NCI-H187 (cell line): ENCODE measurements around the gene RELN.

ENCODE experiments used
- DNase-seq, 2 experiments: peaks; one replicate each; lab custom pipeline; 2025; lab: John Stamatoyannopoulos, UW

Gene RELN

GRCh38 chr7:103989785-103990767 is 618 bp upstream of the RELN start:
- no peak for DNase-seq

- DNase-seq, result no peak
Observed at GRCh38 chr7:103988468-103989199, 824 bp downstream of the RELN start.

- DNase-seq, result no peak
Observed at GRCh38 chr7:103987451-103987850, 2.0 kb downstream of the RELN start.

DNA sequence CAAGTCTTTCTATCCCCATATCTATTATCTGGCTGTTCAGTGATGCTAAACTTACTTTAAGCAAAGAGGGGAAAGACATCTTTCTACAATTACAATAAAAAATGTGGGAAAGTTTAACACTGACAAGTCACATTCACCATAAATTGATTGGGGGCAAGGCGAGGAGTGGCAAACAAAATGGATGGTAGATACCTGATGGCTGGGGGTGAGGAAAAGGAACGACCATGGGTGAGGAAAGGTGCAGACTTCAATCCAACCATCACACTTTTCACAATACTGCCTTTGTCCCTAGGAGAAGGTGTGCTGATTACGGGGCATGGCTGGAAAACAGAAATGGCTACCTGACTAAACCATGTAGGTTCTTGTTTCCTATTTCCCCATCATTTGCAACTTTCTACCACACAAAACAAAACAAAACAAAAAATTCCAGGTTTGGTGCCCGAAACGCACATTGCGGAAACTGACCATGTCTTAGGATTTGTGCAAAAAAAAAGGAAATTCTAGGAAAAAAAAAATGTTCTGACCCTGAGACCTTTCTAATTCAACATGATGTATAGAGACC is 3.8 kb downstream of the RELN start:
- no peak for DNase-seq

- DNase-seq, result no peak
Observed at GRCh38 chr7:103984050-103984449, 5.4 kb downstream of the RELN start.

GRCh38 chr7:103983201-103983977 is 6.1 kb downstream of the RELN start:
- DNase-seq, result no peak

DNA sequence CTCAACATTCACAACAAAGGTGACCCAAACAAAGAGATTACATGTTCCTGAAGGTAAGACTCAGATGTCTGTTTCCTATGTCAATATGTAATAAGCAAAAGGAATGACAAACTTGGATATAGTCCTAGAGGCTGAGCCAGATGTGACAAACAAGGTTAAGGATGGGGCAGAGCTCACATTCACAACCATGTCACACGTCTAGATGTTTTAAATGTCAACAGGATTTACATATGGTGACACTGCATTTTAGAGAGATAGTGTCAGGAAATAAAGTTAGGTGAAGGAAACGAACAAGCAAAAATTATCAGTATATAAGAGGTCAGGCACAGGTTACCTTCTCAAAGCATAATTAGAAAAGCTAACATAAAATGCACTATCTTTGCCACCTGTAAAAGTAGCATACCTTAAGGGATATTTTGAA is 8.4 kb downstream of the RELN start:
- no peak for DNase-seq

GRCh38 chr7:103972779-103973434 is 16.6 kb downstream of the RELN start:
- DNase-seq, result no peak

- DNase-seq, result no peak
Observed at GRCh38 chr7:103967401-103967800, 22.1 kb downstream of the RELN start.

- DNase-seq, result no peak
Observed at GRCh38 chr7:103966593-103967277, 22.7 kb downstream of the RELN start.

DNA sequence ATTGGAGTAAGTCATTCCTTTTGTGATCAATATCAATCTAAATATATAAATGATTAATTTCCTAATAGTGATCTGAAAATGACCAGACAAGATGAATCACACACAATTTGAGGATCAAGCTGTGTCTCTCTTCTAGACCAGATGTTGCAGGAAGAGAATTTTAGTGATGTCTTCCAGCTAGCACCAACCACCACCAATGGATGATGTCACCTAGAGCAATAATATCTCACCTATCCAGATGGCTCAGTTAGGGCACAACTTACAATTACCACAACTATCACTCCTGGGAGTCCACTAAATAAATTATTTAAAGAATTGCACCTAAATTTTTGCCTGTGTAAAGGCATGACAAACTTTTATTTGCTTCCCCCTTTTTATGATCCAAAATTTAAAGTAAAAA is 25.2 kb downstream of the RELN start:
- DNase-seq, result no peak

- no peak for DNase-seq
Observed at GRCh38 chr7:103962070-103962469, 27.4 kb downstream of the RELN start.

GRCh38 chr7:103958284-103958818 is 31.1 kb downstream of the RELN start:
- no peak for DNase-seq

DNA sequence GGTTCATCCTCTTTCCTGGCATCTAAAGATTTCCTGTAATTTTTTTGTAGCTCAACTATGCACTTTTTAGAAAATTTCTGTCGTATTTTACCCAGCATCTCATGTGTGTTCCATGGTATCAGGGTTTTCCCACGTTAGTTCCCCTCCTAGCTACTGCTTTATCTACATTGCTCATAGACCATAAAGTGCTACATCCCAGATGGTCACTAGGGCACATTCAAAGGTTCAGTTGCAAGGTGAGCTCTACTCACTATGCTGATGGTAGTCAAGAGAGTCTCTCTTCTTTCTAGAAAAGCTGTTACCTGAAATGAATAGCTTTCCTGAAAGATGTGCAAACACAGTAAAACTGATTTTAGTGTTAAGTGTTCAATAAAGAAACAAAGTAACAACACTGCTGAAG is 33.5 kb downstream of the RELN start:
- no peak for DNase-seq

DNA sequence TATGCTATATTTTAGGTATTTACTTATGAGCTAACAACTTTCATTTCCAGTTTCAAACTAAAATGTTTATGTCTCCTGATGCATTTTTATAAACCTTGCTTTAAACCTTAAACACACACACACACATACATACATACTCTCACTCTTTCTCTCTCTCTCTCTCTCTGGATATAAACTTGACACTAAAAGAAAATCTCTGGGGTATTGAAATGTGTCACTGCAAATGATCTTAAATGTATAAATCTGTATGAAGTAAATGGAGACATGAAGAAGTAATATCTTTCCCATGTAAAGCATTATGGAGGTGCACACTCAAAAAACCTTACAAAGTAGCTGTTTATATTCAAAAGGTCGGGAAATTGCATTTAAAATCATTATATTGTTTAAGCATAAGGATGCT is 37.0 kb downstream of the RELN start:
- no peak for DNase-seq

- no peak for DNase-seq
Observed at GRCh38 chr7:103951311-103951710, 38.1 kb downstream of the RELN start.

DNA sequence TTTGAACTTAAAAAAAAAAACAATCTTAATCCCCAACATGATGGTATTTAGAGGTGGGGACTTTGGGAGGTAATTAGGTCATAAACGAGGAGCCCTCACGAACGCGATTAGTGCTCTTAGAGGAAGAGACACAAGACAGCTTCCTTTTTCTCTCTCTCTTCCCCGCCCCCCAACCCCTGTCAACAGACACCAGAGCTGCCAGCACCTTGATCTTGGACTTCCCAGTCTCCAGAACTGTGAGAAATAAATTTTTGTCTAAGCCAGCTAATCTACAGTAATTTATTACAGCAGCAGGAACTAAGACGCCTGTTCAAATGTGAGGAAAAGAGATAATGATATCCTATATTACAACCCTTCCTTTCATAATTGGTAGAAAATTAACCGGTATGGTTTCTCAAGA is 40.1 kb downstream of the RELN start:
- DNase-seq, result no peak

DNA sequence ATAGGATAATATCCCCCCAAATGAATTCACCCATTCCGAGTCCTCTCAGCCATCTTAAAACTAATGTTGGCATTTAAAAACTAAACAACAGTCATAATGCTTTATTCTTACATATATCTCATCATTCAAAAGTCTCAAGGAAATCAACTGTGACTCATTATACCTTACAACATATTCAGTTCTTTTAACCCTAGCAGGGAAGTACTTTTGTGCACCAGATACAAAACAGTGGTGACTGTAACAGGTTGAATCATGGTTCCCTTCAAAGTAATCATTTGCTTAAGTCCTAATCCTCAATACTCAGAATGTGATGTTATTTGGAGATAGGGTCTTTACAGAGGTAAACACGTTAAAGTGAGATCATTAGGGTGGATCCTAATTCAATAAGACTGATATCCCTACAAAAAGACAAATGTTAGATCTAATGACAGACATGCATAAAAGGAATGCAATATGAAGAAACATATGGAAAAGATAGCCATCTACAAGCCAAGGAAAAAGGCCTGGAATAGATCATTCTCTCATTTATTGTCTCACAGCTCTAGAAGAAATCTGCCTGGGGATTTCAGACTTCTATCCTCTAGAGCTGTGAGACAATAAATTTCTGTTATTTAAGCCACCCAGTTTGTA is 42.3 kb downstream of the RELN start:
- DNase-seq, result no peak

DNA sequence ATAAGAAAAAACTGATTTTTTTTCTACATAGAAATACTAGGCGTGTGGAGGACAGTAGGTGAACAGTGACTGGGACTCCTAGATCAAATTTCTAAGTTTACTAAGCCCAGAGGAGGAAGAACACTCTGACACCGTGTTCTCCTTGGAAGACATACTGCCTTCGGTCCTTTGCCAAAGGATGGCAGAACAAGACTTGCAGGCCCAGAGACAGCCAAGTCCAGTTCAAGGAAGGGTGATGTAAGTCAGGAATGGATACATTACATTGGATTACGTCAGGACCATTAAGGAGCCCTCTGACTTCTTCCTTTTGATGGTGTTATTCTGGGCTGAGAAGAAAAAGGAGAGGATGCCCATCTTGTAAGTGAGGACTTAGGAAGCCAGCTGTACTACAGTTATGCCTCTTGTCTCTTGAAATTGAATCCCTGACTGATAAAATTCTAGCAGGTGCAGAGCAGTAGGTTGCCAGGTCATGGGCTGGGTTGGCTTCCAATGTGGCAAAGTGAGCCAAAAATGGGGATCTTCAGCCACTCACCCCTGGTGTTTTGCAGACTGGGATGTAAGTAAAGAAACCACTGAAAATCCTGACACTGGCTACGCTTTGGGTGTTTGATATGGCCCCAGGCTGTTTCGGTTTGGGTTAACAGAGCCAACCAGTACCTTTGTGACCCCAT is 45.1 kb downstream of the RELN start:
- DNase-seq, result no peak

DNA sequence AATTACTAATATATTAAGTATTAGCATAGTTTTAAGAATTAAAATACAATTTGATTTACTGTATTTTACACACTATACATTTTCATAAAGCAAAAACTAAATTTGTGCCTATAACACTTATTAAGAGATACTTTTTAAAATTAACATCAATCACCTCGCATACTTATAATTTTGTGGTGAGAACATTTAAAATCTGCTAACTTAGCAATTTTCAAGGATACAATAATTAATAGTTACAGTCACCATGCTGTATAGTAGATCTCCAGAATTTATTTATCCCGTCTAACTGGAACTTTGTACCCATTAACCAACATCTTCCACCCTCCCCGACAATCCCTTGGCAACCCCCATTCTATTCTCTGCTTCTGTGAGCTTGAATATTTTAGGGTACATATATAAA is 47.5 kb downstream of the RELN start:
- DNase-seq, result no peak
